HL-60/S4 treated with phorbol 12-myristate 13-acetate at 8.2 ng/mL for 4 days and 3 days (cell line): Measurements from ENCODE around the gene SEMA3A.
"Not testable (repeated sequence)": the region's sequence is repeated elsewhere in the genome, so short reads cannot be mapped to it uniquely, and the experiment has no call there.

Experiments used
- in situ Hi-C: fragments of 300-500 bp; cut with MboI; formaldehyde crosslinking; loops from 2 replicates; pipeline ENCODE4 v1.15.0; 2022; ENCODE audit warnings: low sequenced_read_pairs

Gene SEMA3A

DNA sequence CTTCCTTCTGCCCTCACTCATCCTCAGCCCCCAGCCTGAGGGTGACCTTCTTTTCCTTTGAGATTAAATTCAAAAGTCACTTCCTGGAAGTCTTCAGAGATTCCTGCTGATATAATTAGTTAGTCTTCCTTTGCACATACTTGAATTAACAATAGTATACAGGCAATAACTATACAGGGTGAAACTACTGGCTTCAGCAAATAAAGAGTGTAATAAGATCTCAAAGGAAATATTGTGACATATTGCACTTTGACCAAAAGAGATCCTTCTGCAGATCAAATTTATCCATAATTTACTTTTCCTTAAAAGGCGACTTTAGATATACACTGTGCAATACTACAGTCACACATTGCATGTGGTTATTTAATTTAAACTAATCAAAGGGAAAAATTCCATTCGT lies 123.8 kb downstream of the SEMA3A start:
- in situ Hi-C loops: no loop called here

- in situ Hi-C loops: no loop called here
Measured at GRCh38 chr7:84069999-84070500, 124.5 kb downstream of the SEMA3A start.

DNA sequence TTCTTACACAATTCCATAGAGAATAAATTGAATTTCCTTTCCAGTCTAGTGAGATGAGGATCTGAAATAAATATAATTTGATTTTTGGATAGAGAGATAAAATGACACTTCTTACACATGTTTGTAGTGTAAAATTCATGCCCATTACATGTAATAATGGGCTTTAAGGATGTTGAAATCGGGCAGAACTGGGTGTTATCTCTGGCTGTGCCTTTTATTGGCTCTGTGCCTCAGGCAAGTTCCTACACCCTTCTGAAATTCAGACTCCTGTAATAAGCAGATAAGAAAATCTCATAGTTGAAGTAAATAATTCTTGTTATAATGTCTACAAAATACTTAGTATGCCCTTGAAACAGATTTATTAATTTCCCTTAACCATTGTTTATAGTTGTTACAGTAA lies 125.6 kb downstream of the SEMA3A start:
- in situ Hi-C loops: no loop called here

DNA sequence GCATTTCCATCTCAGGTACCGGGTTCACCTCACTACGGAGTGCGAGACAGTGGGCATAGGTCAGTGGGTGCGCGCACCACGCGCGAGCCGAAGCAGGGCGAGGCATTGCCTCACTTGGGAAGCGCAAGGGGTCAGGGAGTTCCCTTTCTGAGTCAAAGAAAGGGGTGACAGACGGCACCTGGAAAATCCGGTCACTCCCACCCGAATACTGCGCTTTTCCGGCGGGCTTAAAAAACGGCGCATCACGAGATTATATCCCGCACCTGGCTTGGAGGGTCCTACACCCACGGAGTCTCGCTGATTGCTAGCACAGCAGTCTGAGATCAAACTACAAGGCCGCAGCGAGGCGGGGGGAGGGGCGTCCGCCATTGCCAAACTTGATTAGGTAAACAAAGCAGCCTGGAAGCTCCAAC lies 132.1 kb downstream of the SEMA3A start:
- in situ Hi-C loops: not testable (repeated sequence)

DNA sequence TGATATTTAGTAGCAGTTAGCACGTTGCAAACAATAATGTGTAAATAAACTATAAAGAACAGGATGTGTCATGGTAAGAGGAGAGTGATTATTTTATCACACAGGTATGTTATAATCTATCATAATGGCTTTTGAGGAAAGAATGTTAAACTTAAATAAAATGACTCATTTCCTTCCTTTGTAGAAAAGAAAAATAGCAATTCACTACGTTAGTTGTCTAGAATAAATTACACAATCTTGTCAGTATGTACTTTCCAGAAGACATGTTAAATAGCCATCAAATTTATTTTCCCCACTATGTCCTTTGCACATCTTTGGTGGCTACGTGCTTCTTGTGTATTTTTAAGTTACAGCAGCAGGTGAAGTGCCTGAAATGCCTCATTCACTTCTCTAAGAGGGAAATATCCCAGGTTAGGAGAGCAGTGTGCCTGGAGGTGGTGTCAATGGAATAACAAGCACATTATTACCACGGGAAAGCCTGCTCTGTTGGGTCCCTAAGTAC lies 133.8 kb downstream of the SEMA3A start:
- in situ Hi-C loops: no loop called here

GRCh38 chr7:84060000-84060399 lies 134.6 kb downstream of the SEMA3A start:
- in situ Hi-C loops: no loop called here

DNA sequence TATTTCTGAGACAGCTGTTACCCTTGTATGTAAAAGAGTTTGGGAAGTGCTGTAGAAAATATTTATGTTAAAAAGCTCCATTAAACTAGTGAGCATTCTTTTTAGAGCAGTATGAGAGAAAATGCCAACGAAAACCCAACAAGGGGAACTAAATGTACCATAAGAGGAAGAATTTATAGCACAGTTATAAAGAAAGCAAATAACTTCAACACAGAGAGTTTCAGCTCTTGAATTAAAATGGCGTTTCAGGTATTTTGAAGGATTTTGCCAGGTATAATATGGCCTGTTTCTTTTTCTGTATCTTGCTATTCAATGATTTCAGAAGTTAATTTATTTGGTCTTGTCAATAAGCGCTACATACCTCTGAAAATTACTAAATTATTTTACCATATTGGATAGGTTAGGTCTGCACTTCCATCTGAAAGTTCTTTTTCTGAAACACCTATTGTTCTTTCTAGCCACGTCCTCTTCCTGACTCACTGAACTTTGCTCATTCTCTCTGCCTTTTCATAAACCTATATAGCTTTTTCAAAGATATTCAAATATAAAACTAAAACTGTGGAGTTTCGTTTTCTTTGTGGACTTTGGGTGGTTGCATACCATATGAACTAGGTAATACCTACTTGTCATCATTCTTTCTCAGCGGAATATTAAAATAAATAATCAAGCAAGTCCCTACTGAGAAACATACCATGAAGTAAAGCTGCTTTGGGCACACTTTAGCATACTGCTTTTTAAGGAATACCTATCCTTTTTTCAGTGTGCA lies 136.1 kb downstream of the SEMA3A start:
- in situ Hi-C loops: no loop called here

- in situ Hi-C loops: no loop called here
Measured at GRCh38 chr7:84057576-84057975, 137.0 kb downstream of the SEMA3A start.

- in situ Hi-C loops: no loop called here
Measured at GRCh38 chr7:84055904-84056605, 138.5 kb downstream of the SEMA3A start.

GRCh38 chr7:84055199-84055598 lies 139.4 kb downstream of the SEMA3A start:
- in situ Hi-C loops: not testable (repeated sequence)

GRCh38 chr7:84049071-84049836 lies 145.3 kb downstream of the SEMA3A start:
- in situ Hi-C loops: no loop called here

- in situ Hi-C loops: no loop called here
Measured at GRCh38 chr7:84047085-84047484, 147.5 kb downstream of the SEMA3A start.

GRCh38 chr7:84044834-84045233 lies 149.8 kb downstream of the SEMA3A start:
- in situ Hi-C loops: no loop called here

DNA sequence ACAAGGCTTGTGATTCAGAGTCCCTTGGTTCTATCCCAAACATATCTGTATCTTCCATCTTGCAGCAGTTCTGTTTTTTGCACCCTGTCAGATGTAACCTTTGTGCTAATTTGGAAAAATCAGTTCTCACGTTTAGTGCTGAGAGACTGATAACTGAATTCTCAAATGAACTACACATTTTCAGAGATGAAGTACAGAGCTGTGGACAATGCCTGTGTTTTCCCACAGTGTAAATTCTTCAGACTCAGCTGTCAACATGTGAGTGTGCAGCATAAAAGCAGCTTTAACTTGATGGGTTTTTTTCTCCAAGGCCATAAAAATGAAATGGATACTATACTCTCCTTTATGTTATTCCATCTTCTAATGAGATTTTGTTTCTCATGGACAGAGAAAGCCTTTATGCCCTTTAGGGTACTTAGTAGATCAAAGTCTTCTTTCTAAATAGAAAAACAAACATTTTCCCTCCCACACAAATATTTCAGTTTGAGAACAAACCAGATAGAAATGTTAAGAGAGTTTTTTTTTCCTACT lies 150.9 kb downstream of the SEMA3A start:
- in situ Hi-C loops: no loop called here

- in situ Hi-C loops: no loop called here
Measured at GRCh38 chr7:84042110-84042539, 152.5 kb downstream of the SEMA3A start.

DNA sequence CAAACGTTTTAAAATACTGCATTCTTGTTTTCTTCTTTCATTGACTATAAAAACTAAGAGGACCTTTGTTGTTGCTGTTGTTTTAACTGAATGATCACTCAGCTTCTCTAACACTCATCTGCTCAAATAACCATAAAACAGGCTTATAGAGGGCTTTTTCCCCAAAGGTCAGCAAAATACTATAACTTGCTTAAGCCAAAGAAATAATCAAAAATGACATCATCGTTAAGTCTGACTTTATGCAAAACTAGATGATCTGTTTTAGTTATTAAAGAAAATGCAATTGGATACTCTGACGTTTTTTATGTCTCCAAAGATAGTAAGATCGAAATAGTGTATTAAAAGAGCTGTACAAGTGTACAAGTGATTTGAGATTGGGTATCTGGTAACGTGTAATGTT lies 152.9 kb downstream of the SEMA3A start:
- in situ Hi-C loops: no loop called here

GRCh38 chr7:84040355-84040754 lies 154.2 kb downstream of the SEMA3A start:
- in situ Hi-C loops: no loop called here

DNA sequence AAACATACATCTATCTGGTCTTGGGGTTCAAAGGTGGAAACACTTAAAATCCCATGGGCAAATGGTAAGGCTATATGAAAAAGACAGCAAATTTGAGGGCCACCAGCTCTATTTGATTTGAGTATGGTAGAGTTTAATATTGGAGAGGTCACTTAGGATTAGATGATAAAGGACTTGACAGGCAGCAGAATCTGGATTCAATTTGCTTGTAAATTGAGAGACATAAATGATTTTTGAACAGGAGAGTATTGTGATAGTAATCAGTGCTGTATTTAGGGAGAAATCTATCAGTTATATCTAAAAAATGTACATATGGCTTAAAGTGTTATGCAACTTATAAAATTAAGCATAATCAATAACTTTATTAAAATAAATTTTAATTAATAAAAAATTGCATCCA lies 155.2 kb downstream of the SEMA3A start:
- in situ Hi-C loops: no loop called here

DNA sequence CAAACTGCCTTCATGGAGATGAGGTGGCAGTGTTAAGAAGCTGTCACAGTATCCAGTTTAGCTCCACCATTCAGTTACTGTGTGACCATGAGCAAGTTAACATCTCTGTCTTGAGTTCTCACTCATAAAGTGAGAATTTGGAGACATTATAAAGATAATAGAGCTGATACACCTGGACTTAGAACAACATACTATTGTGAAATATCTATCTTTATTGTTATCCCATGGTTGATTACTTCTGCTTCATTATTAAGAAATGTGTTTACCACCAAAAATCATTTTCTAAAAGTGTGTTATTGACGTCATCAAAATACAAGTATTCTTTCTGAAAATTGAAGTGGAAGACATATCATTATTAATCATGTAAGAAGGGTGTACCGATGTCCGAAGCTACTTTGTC lies 166.9 kb downstream of the SEMA3A start:
- in situ Hi-C loops: no loop called here

- in situ Hi-C loops: no loop called here
Measured at GRCh38 chr7:84025332-84025927, 169.2 kb downstream of the SEMA3A start.
